ENCODE data around the gene WIPF1.

DNA sequence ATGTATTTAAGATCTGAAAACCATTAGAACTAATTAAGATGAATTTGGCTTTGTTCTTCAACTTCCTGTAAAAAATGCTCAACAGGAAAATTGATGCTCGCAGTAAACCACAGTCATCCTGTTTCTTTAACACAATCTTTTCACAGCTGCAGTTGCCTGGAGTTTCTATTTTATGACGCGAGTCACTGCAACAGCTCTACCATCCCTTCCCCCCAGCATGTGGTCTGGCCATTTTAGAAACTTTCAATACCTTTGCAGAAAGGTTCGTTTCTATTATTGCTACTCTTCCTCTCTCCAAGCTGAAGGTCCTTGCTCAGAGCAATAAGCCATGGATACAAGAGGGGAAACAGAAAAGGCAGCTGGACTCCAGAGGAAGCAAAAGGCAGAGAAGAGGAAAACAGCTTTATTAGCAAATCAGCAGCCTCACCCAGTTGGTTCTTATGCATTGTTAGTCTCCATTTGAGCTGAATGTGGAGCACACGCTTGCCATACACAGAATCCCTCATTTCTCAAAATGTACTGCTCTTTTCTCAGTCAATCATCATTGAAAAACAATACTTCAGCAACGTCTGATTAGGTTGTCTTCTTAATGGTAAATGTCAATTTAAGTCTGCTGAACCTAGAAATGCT lies 3.9 kb downstream of the WIPF1 start:
- no peak for TF ChIP-seq ZNF24 (tag by site-specific recombination; IDR thresholded peaks at IDR 0.05)
- TF ChIP-seq, protein P1, sequence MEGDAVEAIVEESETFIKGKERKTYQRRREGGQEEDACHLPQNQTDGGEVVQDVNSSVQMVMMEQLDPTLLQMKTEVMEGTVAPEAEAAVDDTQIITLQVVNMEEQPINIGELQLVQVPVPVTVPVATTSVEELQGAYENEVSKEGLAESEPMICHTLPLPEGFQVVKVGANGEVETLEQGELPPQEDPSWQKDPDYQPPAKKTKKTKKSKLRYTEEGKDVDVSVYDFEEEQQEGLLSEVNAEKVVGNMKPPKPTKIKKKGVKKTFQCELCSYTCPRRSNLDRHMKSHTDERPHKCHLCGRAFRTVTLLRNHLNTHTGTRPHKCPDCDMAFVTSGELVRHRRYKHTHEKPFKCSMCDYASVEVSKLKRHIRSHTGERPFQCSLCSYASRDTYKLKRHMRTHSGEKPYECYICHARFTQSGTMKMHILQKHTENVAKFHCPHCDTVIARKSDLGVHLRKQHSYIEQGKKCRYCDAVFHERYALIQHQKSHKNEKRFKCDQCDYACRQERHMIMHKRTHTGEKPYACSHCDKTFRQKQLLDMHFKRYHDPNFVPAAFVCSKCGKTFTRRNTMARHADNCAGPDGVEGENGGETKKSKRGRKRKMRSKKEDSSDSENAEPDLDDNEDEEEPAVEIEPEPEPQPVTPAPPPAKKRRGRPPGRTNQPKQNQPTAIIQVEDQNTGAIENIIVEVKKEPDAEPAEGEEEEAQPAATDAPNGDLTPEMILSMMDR (tag by site-specific recombination; IDR thresholded peaks at IDR 0.05): no peak
- TF ChIP-seq KLF10 (tag by site-specific recombination; IDR thresholded peaks at IDR 0.05): no peak
- no peak for TF ChIP-seq ZNF239 (tag by site-specific recombination; IDR thresholded peaks at IDR 0.05)
- TF ChIP-seq ZNF529 (tag by site-specific recombination; IDR thresholded peaks at IDR 0.05; ENCODE audit: insufficient replicate concordance): no peak
- no peak for TF ChIP-seq ZNF501 (tag by site-specific recombination; IDR thresholded peaks at IDR 0.05)
- no peak for TF ChIP-seq ZNF274 (IDR thresholded peaks at IDR 0.05; ENCODE audit: low read length)
- no peak for TF ChIP-seq ZNF274 (tag by site-specific recombination; IDR thresholded peaks at IDR 0.05; ENCODE audit: borderline replicate concordance)
